ENCODE measurements around the gene VMAC.
"Not testable (repeated sequence)": the region's sequence is repeated elsewhere in the genome, so short reads cannot be mapped to it uniquely, and the experiment has no call there.

The VMAC gene

GRCh38 chr19:5904352-5905113 is at the start of gene VMAC:
TSS of gene VMAC (plus strand) at chr19:5904872. CDS start at chr19:5904891, 19 bp downstream.
- DNase-seq (ENCODE audit: low spot score) = peak; percentile 100

- DNase-seq (ENCODE audit: low spot score) = not testable (repeated sequence)
Measured at GRCh38 chr19:5855151-5855550, 49.5 kb upstream of the VMAC start.

GRCh38 chr19:5857203-5858081 is 47.2 kb upstream of the VMAC start:
- no peak for DNase-seq (ENCODE audit: low spot score)

GRCh38 chr19:5863030-5863665 is 41.5 kb upstream of the VMAC start:
- no peak for DNase-seq (ENCODE audit: low spot score)

- no peak for DNase-seq (ENCODE audit: low spot score)
Measured at GRCh38 chr19:5864013-5864720, 40.5 kb upstream of the VMAC start.

GRCh38 chr19:5864725-5865486 is 39.8 kb upstream of the VMAC start:
- no peak for DNase-seq (ENCODE audit: low spot score)

- no peak for DNase-seq (ENCODE audit: low spot score)
Measured at GRCh38 chr19:5865772-5866171, 38.9 kb upstream of the VMAC start.

- no peak for DNase-seq (ENCODE audit: low spot score)
Measured at GRCh38 chr19:5867201-5868136, 37.2 kb upstream of the VMAC start.

- DNase-seq (ENCODE audit: low spot score) = no peak
Measured at GRCh38 chr19:5870986-5871394, 33.7 kb upstream of the VMAC start.

- no peak for DNase-seq (ENCODE audit: low spot score)
Measured at GRCh38 chr19:5873617-5874199, 31.0 kb upstream of the VMAC start.

- DNase-seq (ENCODE audit: low spot score) = not testable (repeated sequence)
Measured at GRCh38 chr19:5874496-5874895, 30.2 kb upstream of the VMAC start.

GRCh38 chr19:5877427-5877826 is 27.2 kb upstream of the VMAC start:
- DNase-seq (ENCODE audit: low spot score) = no peak

- DNase-seq (ENCODE audit: low spot score) = no peak
Measured at GRCh38 chr19:5877882-5878281, 26.8 kb upstream of the VMAC start.

GRCh38 chr19:5880196-5880595 is 24.5 kb upstream of the VMAC start:
- DNase-seq (ENCODE audit: low spot score) = no peak

- no peak for DNase-seq (ENCODE audit: low spot score)
Measured at GRCh38 chr19:5880604-5881078, 24.0 kb upstream of the VMAC start.

GRCh38 chr19:5881543-5882299 is 23.0 kb upstream of the VMAC start:
- DNase-seq (ENCODE audit: low spot score) = no peak

GRCh38 chr19:5882421-5882968 is 22.2 kb upstream of the VMAC start:
- no peak for DNase-seq (ENCODE audit: low spot score)

GRCh38 chr19:5883157-5883873 is 21.4 kb upstream of the VMAC start:
- not testable (repeated sequence) for DNase-seq (ENCODE audit: low spot score)
